GM20431 (cell line): ENCODE data around the gene PPFIBP1.
"Not testable (repeated sequence)": the region's sequence is repeated elsewhere in the genome, so short reads cannot be mapped to it uniquely, and the experiment has no call there.

Source experiments
- in situ Hi-C: fragments of 300-500 bp; cut with MseI, MboI; formaldehyde crosslinking; loops from one replicate; pipeline ENCODE4 v1.15.0; 2020; ENCODE audit warnings: low sequenced_read_pairs; ENCODE audit not compliant: unreplicated experiment

Gene PPFIBP1

DNA sequence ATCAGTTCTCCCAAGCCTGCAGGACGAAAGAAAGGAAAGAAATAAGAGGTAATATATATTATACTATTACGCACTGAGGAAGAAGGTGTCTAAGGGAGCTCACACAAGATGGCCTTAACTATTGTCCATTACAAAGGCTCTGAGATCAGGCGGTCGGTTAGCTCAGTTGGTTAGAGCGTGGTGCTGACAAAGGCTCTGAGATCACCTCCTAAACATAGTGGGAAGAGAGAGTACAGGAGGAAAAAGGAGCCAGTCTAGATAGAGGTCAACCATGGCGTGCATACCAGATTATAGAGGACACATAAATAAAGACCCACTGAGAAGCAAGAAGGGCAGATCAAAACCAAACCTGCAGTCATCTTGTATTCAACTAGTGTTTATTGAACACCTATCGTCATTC lies 118.9 kb downstream of the PPFIBP1 start:
- in situ Hi-C loops, result not testable (repeated sequence)

DNA sequence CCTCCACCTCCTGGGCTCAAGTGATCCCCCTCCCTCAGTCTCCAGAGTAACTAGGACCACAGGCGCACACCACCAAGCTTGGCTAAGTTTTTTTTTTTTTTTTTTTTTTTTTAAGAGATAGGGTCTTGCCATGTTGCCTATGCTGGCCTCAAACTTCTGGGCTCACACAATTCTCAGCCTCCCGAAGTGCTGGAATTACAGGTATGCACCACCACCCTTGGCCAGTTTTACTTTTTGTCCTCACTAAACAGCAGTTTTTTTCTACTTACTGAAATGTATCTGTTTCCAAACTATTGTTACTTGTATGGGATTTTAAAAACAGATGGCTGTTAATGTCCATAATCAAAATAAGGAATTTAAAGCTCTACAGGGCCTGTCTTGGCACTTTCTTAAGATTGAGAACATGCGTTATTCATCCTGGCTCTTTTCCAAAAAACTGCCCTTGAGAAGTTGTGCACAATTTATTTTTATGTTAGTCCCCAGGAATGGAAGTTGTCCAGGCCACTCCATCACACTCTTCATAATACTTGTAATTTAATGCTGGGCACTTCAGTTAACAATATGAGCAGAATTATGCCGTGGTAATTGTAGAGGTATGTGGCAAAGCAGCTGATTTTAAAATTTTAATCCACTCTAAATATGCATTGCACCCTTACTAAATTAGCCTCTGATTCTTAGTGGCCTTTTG lies 120.3 kb downstream of the PPFIBP1 start:
- in situ Hi-C loops, result no loop called here

DNA sequence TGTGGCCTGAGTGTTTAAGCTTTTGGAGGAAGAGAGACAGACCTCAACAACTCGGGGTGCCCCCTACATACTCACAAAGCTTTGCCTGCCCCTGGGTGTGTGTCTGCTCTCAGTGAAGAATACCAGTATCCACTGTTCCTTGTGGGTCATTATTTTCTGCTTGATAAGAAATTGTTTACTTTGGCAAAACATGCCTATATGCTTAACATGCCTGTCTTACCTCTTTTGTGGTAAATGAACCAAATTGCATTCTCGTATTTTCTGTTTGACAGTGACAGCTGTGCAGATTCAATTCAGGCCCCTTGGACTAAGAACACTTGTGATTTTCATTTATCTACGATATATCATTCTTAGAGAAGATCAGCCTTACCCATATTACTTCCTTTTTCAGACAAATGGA lies 121.7 kb downstream of the PPFIBP1 start:
- in situ Hi-C loops, result no loop called here

DNA sequence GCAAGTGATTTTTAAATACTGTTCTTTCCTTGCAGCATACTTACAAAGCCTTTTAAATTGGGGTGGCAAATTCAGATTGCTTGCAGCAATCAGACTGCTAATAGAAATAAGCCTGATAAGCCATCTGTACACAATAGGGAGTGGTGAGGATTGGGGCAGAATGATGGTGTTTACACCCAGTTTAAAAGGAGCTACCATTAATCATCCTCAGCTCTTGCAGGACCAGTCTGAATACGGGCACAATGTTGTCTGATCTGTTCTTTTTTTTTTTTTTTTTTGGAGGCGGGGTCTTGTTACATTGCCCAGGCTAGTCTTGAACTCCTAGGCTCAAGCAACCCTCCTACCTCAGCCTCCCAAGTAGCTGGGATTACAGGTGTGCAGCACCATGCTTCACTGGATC lies 122.1 kb downstream of the PPFIBP1 start:
- in situ Hi-C loops, result no loop called here

DNA sequence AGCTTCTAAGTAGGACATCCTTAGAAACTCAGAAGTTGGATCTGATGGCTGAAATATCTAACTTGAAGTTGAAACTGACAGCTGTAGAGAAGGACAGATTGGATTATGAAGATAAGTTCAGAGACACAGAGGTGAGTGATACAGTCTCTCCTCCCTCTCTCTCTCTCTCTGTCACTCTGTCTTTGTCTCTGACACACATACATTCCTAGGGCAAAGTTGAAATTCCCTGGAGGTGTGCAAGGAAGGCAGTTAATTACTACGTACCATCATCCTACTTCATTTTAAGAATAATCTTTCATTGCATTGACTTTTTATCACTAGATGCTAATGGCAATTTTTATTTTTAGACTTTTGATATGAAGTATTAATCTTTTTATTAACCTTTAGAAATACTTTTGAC lies 126.0 kb downstream of the PPFIBP1 start:
- in situ Hi-C loops, result loop anchor here (25.0 kb wide), 1 partner anchor 213 kb away; the partner anchor contains the start of gene SMCO2

DNA sequence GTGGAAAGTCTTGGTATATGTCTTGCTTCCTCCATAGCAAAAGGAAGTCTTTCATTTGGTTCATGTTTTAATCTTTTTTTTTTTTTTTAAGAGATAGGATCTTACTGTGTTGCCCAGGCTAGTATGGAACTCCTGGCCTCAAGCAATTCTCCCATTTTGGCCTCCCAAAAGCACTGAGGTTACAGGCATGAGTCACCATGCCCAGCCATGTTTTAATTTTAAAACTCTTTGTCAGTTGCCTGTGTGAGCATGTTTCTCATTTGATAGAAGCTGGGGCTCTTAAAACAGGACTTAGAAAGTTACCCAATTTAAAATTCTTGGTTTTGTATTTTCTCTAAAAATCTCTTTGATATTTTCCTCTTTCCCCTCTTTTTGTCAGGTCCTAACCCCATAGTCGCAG lies 127.2 kb downstream of the PPFIBP1 start:
- in situ Hi-C loops, result loop anchor here (25.0 kb wide), 1 partner anchor 214 kb away; the partner anchor contains the start of gene SMCO2

DNA sequence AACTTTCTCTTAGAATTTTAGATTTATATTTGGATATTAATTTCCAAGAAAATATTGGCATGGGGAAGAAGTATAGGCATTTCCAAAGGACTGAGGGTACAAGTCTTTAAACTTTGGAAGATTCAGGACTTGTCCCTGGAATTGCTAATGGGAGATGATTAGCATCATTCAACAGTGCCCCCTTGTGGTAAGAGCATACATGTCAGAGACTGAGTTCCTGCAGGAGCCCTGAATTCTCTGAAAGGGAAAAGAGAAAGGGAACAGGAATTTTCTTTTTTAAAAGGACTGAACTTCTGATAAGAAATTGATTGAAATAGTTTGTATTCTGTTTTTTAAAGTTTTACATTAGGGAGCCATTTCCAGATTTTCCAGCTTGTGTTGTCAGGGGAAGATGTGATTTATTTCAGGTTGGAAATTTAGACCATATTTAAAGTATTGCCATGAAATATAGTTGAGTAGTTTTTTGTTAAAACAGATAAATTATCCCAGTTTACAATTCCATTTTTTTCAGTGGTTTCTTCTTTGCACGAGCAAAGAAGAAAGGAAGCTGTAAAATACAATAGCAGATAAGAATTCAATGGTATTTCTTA lies 128.3 kb downstream of the PPFIBP1 start:
- in situ Hi-C loops, result loop anchor here (25.0 kb wide), 1 partner anchor 215 kb away; the partner anchor contains the start of gene SMCO2

DNA sequence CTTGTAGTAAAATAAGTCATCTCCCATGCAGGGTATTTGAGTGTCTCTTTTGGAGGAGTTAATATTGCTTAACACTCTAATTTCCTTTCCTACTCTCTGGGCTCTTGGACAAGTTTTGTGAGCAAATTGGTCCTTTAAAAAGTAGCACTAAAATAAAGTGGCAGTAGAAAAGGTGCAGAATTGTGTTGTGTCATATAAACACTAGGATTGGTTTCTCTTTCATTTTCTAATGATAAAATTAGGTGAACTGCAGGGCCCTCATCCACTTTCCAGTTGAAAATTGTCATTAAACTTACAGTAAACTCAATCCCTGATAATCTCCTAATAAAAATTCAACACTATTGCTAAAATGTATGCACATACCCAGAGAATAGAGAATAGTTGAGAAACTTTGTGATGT lies 129.7 kb downstream of the PPFIBP1 start:
- in situ Hi-C loops, result loop anchor here (25.0 kb wide), 1 partner anchor 216 kb away; the partner anchor contains the start of gene SMCO2

DNA sequence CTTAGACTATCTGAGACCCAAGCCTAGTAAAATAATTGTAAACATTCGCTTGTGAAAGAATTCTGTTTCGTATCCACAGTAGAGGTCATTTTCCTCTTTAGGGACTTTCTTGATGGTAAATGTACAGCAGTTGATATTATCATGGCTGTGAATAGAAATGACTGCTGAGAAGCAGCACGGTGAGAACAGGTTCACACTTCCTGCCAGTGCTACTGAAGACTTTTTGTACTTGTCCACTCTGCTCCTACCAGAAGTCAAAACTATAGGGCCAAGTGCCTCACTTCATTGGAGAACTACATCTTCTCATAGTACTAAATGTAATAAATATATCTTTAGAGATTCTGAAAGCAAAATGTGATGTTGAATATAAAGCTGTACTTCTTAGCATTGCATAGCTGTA lies 131.5 kb downstream of the PPFIBP1 start:
- in situ Hi-C loops, result loop anchor here (25.0 kb wide), 1 partner anchor 218 kb away; the partner anchor contains the start of gene SMCO2

DNA sequence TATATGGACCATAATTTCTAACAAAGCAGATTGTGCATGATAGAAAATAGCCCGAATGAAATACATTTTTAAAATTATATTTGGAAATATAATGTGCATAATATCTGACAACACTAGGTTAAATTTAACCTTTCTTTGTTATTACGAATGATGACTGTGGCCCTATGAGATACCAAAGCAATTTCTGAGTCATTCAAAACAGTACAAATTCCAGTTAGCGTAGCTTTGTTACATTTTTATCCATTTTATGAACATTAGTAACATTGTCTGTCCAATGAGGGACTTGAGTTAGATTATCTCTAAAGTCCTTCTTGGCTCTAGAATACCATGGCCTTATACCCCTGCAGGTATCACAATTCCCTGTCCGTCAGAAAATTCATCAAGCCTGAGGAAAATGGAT lies 133.3 kb downstream of the PPFIBP1 start:
- in situ Hi-C loops, result loop anchor here (25.0 kb wide), 1 partner anchor 220 kb away; the partner anchor contains the start of gene SMCO2

DNA sequence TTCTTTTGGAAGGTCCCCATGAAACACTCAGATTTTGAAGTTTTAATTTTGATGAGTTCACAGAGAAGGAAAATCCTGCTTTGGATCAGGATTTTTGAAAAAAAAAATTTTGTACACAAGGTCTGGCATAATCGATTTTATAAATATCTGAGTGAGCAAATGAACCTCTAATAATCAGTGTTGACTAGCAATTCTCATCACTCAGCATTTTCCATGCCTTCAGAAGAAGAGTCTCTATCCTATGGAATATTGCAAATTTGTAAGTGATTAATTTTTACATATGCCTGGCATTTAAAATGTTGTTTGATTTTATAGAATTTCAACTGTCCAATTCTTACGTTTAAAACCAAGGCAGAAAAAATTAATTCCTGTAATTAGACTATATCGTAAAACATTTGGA lies 141.7 kb downstream of the PPFIBP1 start:
- in situ Hi-C loops, result loop anchor here (25.0 kb wide), 1 partner anchor 228 kb away; the partner anchor contains the start of gene SMCO2

DNA sequence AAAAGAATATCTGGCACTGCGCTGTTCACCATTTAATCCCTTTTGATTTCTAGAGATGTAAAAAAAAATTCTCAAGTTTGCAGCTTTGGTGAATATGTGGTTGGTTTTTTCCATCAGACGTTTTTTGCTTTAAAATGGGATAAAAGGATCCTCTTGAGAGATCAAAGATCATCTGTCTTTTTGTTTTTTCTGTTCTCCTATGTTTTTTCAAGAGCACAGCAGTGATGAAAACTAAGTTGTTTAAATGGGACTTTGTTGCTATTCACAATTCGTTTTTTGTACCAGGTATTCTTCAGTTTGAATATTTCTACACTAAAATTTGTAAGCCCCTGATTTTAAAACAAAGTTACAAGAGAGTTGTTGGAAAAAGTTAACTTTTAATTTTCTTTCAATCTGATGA lies 142.5 kb downstream of the PPFIBP1 start:
- in situ Hi-C loops, result loop anchor here (25.0 kb wide), 1 partner anchor 229 kb away; the partner anchor contains the start of gene SMCO2

DNA sequence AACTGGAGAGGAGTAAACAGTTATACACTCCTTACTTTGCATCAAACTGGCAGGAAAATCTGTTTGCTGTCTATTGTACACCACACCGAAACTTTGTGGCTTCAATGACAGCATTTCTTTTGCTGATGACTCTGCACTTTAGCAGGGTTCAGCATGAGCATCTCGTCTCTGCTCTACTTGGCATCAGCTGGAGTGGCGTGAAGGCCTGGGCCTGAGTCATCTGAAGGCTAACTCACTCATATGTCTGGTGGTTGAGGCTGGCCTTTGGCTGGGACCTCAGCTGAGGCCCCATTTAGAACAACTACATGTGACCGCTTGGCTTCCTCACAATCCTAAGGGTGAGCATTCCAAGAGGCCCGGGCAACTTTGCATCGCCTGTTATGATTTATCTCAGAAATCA lies 143.5 kb downstream of the PPFIBP1 start:
- in situ Hi-C loops, result loop anchor here (25.0 kb wide), 1 partner anchor 230 kb away; the partner anchor contains the start of gene SMCO2

DNA sequence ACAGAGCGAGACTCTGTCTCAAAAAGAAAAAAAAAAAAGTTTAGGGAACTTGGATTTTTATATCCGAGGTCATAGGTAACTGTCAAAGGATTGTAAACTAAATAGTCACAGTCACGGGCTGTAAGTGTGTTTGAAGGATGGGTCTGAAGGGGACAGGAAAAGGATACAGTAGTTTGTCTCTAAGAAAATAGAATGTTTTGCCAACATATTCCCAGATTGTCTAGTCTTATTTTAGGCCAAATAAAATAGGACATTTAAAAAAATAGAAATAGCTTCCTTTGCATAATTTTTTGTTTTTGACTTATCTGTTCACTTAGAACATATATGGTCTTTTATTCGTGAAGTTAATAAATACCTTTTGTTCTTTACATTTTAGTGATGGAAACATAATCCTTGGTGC lies 148.0 kb downstream of the PPFIBP1 start:
- in situ Hi-C loops, result loop anchor here (25.0 kb wide), 1 partner anchor 235 kb away; the partner anchor contains the start of gene SMCO2

DNA sequence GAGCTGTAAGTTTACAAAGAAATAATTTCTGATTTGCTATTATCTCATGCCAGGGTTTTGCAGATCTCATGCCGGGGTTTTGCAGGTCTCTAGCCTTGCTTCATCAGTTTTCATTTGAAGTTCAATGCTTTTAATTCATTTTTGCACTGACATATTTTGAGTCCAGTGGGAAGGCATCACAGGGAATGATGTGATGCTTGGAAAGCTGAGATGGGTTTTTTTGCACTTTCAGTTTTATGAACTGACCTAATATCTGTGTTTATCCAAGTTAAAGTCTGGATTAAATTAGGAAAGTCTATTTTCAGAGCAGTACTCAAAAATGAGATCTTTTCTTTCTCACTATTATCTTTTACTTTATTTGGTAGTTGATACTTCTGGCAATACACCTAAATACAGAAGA lies 148.6 kb downstream of the PPFIBP1 start:
- in situ Hi-C loops, result loop anchor here (25.0 kb wide), 1 partner anchor 235 kb away; the partner anchor contains the start of gene SMCO2

DNA sequence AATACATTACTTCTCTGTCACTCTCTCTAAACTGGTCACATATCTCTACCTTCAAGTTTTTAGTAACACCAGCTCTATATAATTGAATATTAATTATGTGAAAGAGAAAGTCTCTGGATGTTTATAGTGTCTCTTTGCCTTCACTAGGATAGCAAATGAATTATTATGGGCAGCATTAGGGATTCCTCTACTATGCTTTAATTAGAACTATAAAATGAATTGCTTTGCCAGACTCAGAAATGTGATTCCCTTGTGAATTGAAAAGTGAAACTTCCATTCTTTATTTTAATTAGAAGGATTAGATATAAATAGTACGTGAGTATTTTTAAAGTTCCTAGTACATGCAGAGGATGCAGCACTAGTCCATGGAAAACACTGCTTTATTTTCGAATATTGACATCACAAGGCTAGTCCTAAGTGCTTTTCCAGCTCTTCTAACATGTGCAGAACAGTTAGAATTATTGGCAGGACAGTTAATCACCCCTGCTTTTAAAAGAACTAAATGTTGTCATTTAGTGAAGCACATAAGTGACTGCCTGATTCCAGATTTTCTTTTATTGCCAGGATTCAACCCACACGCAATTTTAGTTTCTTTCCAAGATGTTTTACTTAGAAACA lies 149.2 kb downstream of the PPFIBP1 start:
- in situ Hi-C loops, result loop anchor here (25.0 kb wide), 1 partner anchor 236 kb away; the partner anchor contains the start of gene SMCO2

DNA sequence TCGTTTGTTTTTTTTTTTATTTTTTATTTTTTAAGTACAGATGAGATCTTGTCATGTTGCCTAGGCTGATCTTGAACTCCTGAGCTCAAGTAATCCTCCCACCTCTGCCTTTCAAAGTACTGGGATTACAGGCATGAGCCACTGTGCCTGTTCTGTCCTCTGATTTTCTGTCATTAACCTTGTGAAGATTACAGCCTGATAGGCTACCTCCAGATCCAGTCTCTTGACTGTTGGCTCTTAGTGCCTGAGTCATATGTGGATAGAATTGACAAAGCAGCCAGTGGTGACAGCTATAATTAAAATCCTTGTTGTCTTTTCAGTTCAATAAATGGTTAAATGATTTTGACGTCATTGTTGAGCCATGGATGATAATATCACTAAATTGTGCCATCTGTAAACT lies 151.0 kb downstream of the PPFIBP1 start:
- in situ Hi-C loops, result loop anchor here (25.0 kb wide), 1 partner anchor 238 kb away; the partner anchor contains the start of gene SMCO2

DNA sequence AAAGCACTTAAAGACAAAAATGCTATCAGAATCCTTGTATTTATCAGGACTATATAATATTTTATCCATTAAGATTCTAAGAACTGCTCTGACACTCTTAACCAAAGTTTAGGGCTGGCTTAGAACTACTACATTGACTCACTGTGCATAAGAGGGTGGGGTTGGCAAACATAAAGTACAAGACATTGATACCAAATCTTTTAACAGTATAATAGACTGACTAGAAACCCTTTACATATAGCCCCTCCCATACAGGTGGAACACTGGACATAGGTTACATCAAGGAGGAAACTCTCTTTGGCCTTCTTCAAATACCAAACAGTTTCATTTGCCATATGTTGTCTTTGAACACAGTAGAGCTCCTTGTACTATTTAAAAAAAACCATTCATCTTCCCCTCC lies 156.6 kb downstream of the PPFIBP1 start:
- in situ Hi-C loops, result no loop called here

DNA sequence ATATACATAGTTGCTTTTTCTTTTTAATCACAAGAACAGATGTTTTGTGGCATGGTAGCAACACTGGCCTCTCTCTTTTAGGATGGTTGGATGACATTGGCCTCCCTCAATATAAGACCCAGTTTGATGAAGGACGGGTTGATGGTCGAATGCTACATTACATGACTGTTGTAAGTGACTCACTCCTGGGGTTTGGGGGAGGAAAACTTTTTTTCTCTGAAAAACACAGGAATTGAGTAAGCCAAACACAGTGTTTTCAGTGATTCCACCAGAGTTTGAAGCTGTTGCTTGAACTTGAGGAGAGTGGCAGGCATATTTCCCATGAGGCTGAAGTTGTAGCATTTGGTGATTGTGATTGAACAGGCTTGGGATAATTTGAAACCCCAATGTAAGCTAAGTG lies 158.5 kb downstream of the PPFIBP1 start:
- in situ Hi-C loops, result no loop called here

DNA sequence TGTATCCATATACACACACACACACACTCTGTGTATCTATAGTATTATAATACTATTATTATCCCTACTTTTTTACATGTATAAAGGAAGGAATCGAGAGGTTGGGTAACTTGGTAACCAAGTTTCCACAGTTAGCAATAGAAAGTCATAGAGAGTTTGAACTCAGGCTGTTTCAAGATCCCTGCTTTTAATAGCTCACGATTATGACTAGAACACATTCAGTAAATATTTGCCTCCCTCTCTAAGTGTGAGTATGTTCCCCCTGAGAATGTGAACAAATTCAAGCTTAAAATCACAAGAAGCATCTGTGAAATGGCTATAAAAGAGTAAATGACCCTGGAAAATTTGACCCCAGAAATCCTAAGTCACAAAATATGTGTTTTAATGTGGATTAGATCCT lies 161.3 kb downstream of the PPFIBP1 start:
- in situ Hi-C loops, result no loop called here

DNA sequence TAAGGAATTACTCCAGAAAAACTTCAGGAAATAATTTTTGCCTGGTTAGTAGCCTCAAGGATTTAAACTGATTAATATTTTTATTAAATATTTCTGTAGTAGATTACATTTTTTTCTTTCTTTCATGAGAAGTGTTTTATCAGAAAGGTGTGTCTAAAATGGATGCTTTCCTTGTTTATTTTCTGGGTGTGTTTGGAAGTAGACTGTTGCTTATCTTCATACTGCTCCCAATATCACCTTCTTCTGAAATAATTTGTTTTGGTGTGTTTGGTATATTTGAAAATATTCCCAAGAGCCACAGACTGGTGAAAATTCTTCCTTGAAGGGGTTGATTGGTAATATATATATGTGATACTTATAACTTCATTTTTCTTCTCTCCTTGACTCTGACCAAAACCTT lies 162.1 kb downstream of the PPFIBP1 start:
- in situ Hi-C loops, result no loop called here
